Peyer's patch (tissue), 4 donors: Measurements from ENCODE around the gene CDA.

Experiments used
- CTCF ChIP-seq, 6 experiments: fragments of 450-650 bp in 4 of 6; fragments of 200-600 bp in 2 of 6; sonication (generic) in 1 of 6; IDR thresholded peaks; one replicate each; pipeline ENCODE4 v1.5.1; 2017 to 2019; ENCODE audit warnings: antibody characterized with exemption in 6 of 6, mild to moderate bottlenecking in 3 of 6, moderate library complexity in 1 of 6
- POLR2A ChIP-seq, 2 donors: fragments of 450-650 bp; IDR thresholded peaks; one replicate each; pipeline ENCODE4 v1.5.1; 2017; ENCODE audit warnings: antibody characterized with exemption in 2 of 2, mild to moderate bottlenecking in 2 of 2, moderate library complexity in 2 of 2

GRCh38 chr1:20594746-20595145 lies 5.8 kb downstream of the CDA start:
- no peak for TF ChIP-seq CTCF (IDR thresholded peaks at IDR 0.05)
- TF ChIP-seq POLR2A (IDR thresholded peaks at IDR 0.05): no peak
